HepG2 (cell line): ENCODE measurements around the gene PITPNM2. TPM values are rescaled to one million over a fixed set of nuclear protein-coding genes. Genes with fewer than 3 reads are reported as not detected.

ENCODE experiments used
- ELF1 ChIP-seq: sonication (generic); formaldehyde crosslinking; IDR thresholded peaks from 2 replicates; pipeline ENCODE4 v1.4.0; 2020; ENCODE audit warnings: missing genetic modification reagents
- ELF3 ChIP-seq: IDR thresholded peaks from 2 replicates; pipeline ENCODE4 v1.6.1; 2016; ENCODE audit warnings: missing genetic modification reagents, missing compliant biosample characterization
- EP300 ChIP-seq, 3 experiments: sonication (generic) in 1 of 3; formaldehyde crosslinking in 1 of 3; IDR thresholded peaks; 2 replicates each; pipeline versions ENCODE4 v1.5.1 to v1.6.1; 2011 to 2020; ENCODE audit warnings: low read depth in 2 of 3, low read length in 2 of 3, borderline replicate concordance in 1 of 3, improper control_type of control experiment in 1 of 3, mild to moderate bottlenecking in 1 of 3, missing genetic modification reagents in 1 of 3, moderate library complexity in 1 of 3
- FOXA3 ChIP-seq: IDR thresholded peaks from 2 replicates; pipeline ENCODE4 v1.6.1; 2016; ENCODE audit warnings: missing genetic modification reagents, missing compliant biosample characterization
- HNRNPK ChIP-seq: fragments of 200-400 bp; formaldehyde crosslinking; IDR thresholded peaks from 2 replicates; pipeline ENCODE4 v1.6.1; 2018; ENCODE audit warnings: low read length, low read depth, moderate library complexity, mild to moderate bottlenecking; ENCODE audit not compliant: poor library complexity, severe bottlenecking
- NR2F2 ChIP-seq: IDR thresholded peaks from 2 replicates; pipeline ENCODE4 v1.6.1; 2012; ENCODE audit warnings: low read depth, inconsistent platforms, borderline replicate concordance
- RNF2 ChIP-seq: fragments of 450-650 bp; conservative IDR thresholded peaks from 2 replicates; pipeline ENCODE4 v1.6.1; 2016; ENCODE audit warnings: low read depth
- SP4 ChIP-seq: sonication (generic); formaldehyde crosslinking; IDR thresholded peaks from 2 replicates; pipeline ENCODE4 v1.8.1; 2023; ENCODE audit warnings: mild to moderate bottlenecking, missing genetic modification reagents
- TRIM24 ChIP-seq: sonication (generic); formaldehyde crosslinking; IDR thresholded peaks from 2 replicates; pipeline ENCODE4 v1.8.0; 2022; ENCODE audit warnings: mild to moderate bottlenecking, missing genetic modification reagents
- ZFP36L1 ChIP-seq: sonication (generic); formaldehyde crosslinking; IDR thresholded peaks from 2 replicates; pipeline ENCODE4 v1.8.0; 2022; ENCODE audit warnings: mild to moderate bottlenecking, missing genetic modification reagents, moderate library complexity
- ZNF782 ChIP-seq: sonication (generic); formaldehyde crosslinking; IDR thresholded peaks from 2 replicates; pipeline ENCODE4 v1.4.0; 2020; ENCODE audit warnings: missing genetic modification reagents, mild to moderate bottlenecking, borderline replicate concordance
- ZNF891 ChIP-seq: sonication (generic); formaldehyde crosslinking; IDR thresholded peaks from 2 replicates; pipeline ENCODE4 v1.5.0; 2020; ENCODE audit warnings: mild to moderate bottlenecking, missing genetic modification reagents
- polyA plus RNA-seq, 8 experiments: library from polyadenylated mRNA; depleted of rRNA in 3 of 8; stranded (reverse) in 7 of 8; unstranded in 1 of 8; fragments of >200 nt; fragmentation: Illumina TruSeq in 4 of 8; extraction: Trizol in 4 of 8; gene quantifications; 2 replicates each; pipeline versions ENCODE4 v1.2.1 to v1.2.3, GENCODE V29; 2011 to 2016; ENCODE audit warnings: low read depth in 4 of 8, missing spikeins in 1 of 8, mixed read lengths in 1 of 8; ENCODE audit not compliant: insufficient read depth in 1 of 8
- total RNA-seq, 5 experiments: library from RNA; depleted of rRNA; stranded (reverse); fragments of >200 nt; fragmentation: Illumina TruSeq; extraction: Trizol; gene quantifications; 2 replicates each; pipeline ENCODE4 v1.2.3, GENCODE V29; 2016; ENCODE audit warnings: low read depth in 1 of 5
- TF ChIP-seq, protein P1 (sequence below): IDR thresholded peaks from 2 replicates; pipeline ENCODE4 v1.6.1; 2016; ENCODE audit warnings: low read depth, missing genetic modification reagents, missing compliant biosample characterization
- TF ChIP-seq, protein P2 (sequence below), 2 experiments: sonication (generic) in 1 of 2; formaldehyde crosslinking in 1 of 2; IDR thresholded peaks; 2 replicates each; pipeline versions ENCODE4 v1.4.0 to v1.6.1; 2016 to 2020; ENCODE audit warnings: borderline replicate concordance in 1 of 2, low read depth in 1 of 2, mild to moderate bottlenecking in 1 of 2, missing genetic modification reagents in 1 of 2
- TF ChIP-seq, protein P3 (sequence below): sonication (generic); formaldehyde crosslinking; conservative IDR thresholded peaks from 2 replicates; pipeline ENCODE4 v1.8.0; 2022; ENCODE audit warnings: mild to moderate bottlenecking, moderate library complexity, missing genetic modification reagents

Gene PITPNM2
- total and polyA plus RNA-seq, 2 of the 13 experiments (the other 11 are each of a cell fraction or from before 2014, with no cell fraction given) = 4.2 to 5.3 TPM

DNA sequence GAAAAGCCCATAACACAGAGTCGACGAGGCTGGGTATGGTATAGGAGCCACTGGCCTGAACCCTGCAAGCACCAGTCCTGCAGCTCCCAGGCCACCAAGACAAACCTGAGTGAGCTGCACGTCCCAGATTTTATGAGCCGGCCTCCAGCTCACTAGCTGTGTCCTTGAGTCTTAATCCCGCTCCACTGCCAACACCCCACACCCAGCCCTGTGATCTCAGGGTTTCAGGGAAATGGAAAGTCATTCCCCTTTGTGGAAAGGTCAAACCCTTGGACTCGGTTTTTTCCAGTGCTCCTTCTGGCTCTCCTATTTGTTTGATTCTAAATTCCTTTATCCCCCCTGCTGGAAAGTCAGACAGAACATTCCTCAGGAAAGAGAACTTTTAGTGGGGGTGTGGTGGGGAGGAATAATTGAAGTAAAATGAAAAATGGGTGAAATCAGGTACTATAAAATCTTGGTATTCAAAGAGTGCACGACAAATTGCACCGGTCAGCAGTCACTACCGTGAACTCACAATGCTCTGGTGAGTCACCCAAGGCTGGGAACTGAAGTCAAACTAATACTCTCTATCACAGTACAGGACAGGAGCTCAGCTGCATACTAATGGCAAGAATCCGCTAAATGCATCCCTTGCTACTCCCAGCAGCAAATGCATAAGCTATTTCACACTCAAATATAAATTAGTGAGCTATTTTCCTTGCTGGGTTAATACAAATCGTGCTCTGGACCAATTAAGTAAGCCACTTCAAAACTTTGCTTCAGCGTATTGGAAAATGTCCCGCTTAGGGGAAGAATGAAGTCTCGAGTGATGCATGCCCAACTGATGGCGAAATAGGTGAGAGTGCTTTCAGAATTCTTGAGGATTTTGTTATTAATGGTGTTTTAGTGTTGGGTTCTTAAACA is 9.0 kb downstream of the PITPNM2 start (continued):
- TF ChIP-seq EP300 (IDR thresholded peaks at IDR 0.05; ENCODE audit: low read depth in 2 of 2, low read length in 2 of 2) (peak in 1 of 2 experiments; percentile 85; a peak in 2 of 4 replicates), EP300 (CRISPR knock-in tag; IDR thresholded peaks at IDR 0.05; ENCODE audit: borderline replicate concordance) (peak; percentile 78), ZFP36L1 (CRISPR knock-in tag) (no peak), SP4 (CRISPR knock-in tag) (no peak), ZNF891 (CRISPR knock-in tag) (no peak), RNF2 (no peak), ELF1 (peak; percentile 31; the same call in 1 of the 2 replicates), NR2F2 (peak; percentile 63), FOXA3 (peak; percentile 52), ELF3 (CRISPR knock-in tag) (peak; percentile 81), HNRNPK (no peak), ZNF782 (CRISPR knock-in tag) (no peak), TRIM24 (CRISPR knock-in tag) (no peak)
- TF ChIP-seq, protein P1, sequence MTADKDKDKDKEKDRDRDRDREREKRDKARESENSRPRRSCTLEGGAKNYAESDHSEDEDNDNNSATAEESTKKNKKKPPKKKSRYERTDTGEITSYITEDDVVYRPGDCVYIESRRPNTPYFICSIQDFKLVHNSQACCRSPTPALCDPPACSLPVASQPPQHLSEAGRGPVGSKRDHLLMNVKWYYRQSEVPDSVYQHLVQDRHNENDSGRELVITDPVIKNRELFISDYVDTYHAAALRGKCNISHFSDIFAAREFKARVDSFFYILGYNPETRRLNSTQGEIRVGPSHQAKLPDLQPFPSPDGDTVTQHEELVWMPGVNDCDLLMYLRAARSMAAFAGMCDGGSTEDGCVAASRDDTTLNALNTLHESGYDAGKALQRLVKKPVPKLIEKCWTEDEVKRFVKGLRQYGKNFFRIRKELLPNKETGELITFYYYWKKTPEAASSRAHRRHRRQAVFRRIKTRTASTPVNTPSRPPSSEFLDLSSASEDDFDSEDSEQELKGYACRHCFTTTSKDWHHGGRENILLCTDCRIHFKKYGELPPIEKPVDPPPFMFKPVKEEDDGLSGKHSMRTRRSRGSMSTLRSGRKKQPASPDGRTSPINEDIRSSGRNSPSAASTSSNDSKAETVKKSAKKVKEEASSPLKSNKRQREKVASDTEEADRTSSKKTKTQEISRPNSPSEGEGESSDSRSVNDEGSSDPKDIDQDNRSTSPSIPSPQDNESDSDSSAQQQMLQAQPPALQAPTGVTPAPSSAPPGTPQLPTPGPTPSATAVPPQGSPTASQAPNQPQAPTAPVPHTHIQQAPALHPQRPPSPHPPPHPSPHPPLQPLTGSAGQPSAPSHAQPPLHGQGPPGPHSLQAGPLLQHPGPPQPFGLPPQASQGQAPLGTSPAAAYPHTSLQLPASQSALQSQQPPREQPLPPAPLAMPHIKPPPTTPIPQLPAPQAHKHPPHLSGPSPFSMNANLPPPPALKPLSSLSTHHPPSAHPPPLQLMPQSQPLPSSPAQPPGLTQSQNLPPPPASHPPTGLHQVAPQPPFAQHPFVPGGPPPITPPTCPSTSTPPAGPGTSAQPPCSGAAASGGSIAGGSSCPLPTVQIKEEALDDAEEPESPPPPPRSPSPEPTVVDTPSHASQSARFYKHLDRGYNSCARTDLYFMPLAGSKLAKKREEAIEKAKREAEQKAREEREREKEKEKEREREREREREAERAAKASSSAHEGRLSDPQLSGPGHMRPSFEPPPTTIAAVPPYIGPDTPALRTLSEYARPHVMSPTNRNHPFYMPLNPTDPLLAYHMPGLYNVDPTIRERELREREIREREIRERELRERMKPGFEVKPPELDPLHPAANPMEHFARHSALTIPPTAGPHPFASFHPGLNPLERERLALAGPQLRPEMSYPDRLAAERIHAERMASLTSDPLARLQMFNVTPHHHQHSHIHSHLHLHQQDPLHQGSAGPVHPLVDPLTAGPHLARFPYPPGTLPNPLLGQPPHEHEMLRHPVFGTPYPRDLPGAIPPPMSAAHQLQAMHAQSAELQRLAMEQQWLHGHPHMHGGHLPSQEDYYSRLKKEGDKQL = 0 out of 2 replicates have a peak, but pooled peaks have one; percentile 22
- TF ChIP-seq, protein P2, sequence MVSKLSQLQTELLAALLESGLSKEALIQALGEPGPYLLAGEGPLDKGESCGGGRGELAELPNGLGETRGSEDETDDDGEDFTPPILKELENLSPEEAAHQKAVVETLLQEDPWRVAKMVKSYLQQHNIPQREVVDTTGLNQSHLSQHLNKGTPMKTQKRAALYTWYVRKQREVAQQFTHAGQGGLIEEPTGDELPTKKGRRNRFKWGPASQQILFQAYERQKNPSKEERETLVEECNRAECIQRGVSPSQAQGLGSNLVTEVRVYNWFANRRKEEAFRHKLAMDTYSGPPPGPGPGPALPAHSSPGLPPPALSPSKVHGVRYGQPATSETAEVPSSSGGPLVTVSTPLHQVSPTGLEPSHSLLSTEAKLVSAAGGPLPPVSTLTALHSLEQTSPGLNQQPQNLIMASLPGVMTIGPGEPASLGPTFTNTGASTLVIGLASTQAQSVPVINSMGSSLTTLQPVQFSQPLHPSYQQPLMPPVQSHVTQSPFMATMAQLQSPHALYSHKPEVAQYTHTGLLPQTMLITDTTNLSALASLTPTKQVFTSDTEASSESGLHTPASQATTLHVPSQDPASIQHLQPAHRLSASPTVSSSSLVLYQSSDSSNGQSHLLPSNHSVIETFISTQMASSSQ (IDR thresholded peaks at IDR 0.05; ENCODE audit: low read depth) = no peak
- TF ChIP-seq, protein P2 (CRISPR knock-in tag; IDR thresholded peaks at IDR 0.05; ENCODE audit: borderline replicate concordance) = no peak; the same call in 1 of the 2 replicates
- TF ChIP-seq, protein P3, sequence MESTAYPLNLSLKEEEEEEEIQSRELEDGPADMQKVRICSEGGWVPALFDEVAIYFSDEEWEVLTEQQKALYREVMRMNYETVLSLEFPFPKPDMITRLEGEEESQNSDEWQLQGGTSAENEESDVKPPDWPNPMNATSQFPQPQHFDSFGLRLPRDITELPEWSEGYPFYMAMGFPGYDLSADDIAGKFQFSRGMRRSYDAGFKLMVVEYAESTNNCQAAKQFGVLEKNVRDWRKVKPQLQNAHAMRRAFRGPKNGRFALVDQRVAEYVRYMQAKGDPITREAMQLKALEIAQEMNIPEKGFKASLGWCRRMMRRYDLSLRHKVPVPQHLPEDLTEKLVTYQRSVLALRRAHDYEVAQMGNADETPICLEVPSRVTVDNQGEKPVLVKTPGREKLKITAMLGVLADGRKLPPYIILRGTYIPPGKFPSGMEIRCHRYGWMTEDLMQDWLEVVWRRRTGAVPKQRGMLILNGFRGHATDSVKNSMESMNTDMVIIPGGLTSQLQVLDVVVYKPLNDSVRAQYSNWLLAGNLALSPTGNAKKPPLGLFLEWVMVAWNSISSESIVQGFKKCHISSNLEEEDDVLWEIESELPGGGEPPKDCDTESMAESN (CRISPR knock-in tag) = 0 out of 2 replicates have a peak, but pooled peaks have one; percentile 39
